Cardiac fibroblast (primary cell): ENCODE measurements around the gene TRIM59.
"Not testable (repeated sequence)": the region's sequence is repeated elsewhere in the genome, so short reads cannot be mapped to it uniquely, and the experiment has no call there.

ENCODE experiments used
- DNase-seq, 2 donors: peaks; one replicate each; pipeline versions ENCODE4 v3.0.0 to v3.0.0-alpha.2; 2010; ENCODE audit warnings: low read depth in 2 of 2
- H3K4me3 ChIP-seq, 2 donors: replicated peaks in 1 of 2; 1 replicate in 1 of 2; 2 replicates in 1 of 2; pipeline ENCODE4 v1.5.1; 2011; ENCODE audit warnings: low read depth in 2 of 2, low read length in 2 of 2, mild to moderate bottlenecking in 2 of 2, moderate library complexity in 1 of 2
- CTCF ChIP-seq: IDR thresholded peaks from one replicate; pipeline ENCODE4 v1.5.1; 2011; ENCODE audit warnings: low read depth, mild to moderate bottlenecking, low read length, inconsistent platforms

Gene TRIM59

GRCh38 chr3:160460033-160460432 is 10.4 kb upstream of the TRIM59 start:
- no peak for DNase-seq
- no peak overlapping the region for H3K4me3 ChIP-seq
- no peak for TF ChIP-seq CTCF

GRCh38 chr3:160459450-160459970 is 9.9 kb upstream of the TRIM59 start:
- DNase-seq: no peak
- TF ChIP-seq CTCF: no peak

GRCh38 chr3:160458151-160458550 is 8.6 kb upstream of the TRIM59 start:
- H3K4me3 ChIP-seq: no peak overlapping the region
- no peak for TF ChIP-seq CTCF
- no peak for DNase-seq

More at GRCh38 chr3:160459450-160459970, 9.9 kb upstream of the TRIM59 start:
- no peak overlapping the region for H3K4me3 ChIP-seq

GRCh38 chr3:160455846-160456245 is 6.3 kb upstream of the TRIM59 start:
- no peak overlapping the region for H3K4me3 ChIP-seq
- DNase-seq: no peak
- no peak for TF ChIP-seq CTCF

- H3K4me3 ChIP-seq: no peak overlapping the region
- DNase-seq: no peak
- TF ChIP-seq CTCF: no peak
Observed at GRCh38 chr3:160454995-160455394, 5.4 kb upstream of the TRIM59 start.

- not testable (repeated sequence) for DNase-seq, H3K4me3 ChIP-seq
Observed at GRCh38 chr3:160452251-160452650, 2.7 kb upstream of the TRIM59 start.

GRCh38 chr3:160451602-160452001 is 2.0 kb upstream of the TRIM59 start:
- no peak for TF ChIP-seq CTCF
- DNase-seq: peak in 1 of 2 donors; percentile 30
- H3K4me3 ChIP-seq: no peak overlapping the region
